WTC11 (cell line): Measurements from ENCODE around the gene NDC1. TPM values are rescaled to one million over a fixed set of nuclear protein-coding genes. Genes with fewer than 3 reads are reported as not detected.

Experiments
- ATAC-seq: fragments of 200-7000 bp; cut with Tn5 transposase; 2 replicates; pipeline ENCODE4 v1.10.0; 2021; ENCODE audit warnings: mild to moderate bottlenecking, moderate library complexity
- CTCF ChIA-PET: fragments of 300-600 bp; sonication (Branson Sonifier 250); formaldehyde crosslinking; loops from one replicate; lab custom pipeline; 2021; ENCODE audit warnings: antibody characterized with exemption; lab: Charles Lee
- POLR2A ChIA-PET: fragments of 350-600 bp; sonication (Branson Sonifier 250); formaldehyde crosslinking; loops from one replicate; lab custom pipeline; 2021; ENCODE audit warnings: antibody characterized with exemption; lab: Charles Lee
- DNase-seq: peaks from one replicate; pipeline ENCODE4 v3.0.0; 2021; ENCODE audit warnings: low spot score
- H3K27ac Mint-ChIP-seq: 2 replicates; pipeline ENCODE4 v1.8.0; 2021; ENCODE audit warnings: mixed read lengths
- H3K27me3 Mint-ChIP-seq: 2 replicates; pipeline ENCODE4 v1.8.0; 2021; ENCODE audit warnings: low read depth, mild to moderate bottlenecking, moderate library complexity, mixed read lengths
- H3K36me3 Mint-ChIP-seq: 2 replicates; pipeline ENCODE4 v1.8.0; 2021; ENCODE audit warnings: mixed read lengths
- H3K4me1 Mint-ChIP-seq: 2 replicates; pipeline ENCODE4 v1.8.0; 2022; ENCODE audit warnings: mixed read lengths
- H3K4me3 Mint-ChIP-seq: 2 replicates; pipeline ENCODE4 v1.8.0; 2021; ENCODE audit warnings: mild to moderate bottlenecking, moderate library complexity, mixed read lengths
- H3K9me3 Mint-ChIP-seq: 2 replicates; pipeline ENCODE4 v1.8.0; 2021; ENCODE audit warnings: mixed read lengths
- AFF4 ChIP-seq: sonication (generic); formaldehyde crosslinking; IDR thresholded peaks from 2 replicates; pipeline ENCODE4 v1.8.1; 2023; ENCODE audit warnings: mild to moderate bottlenecking, missing genetic modification reagents, borderline replicate concordance
- ARID4B ChIP-seq: sonication (generic); formaldehyde crosslinking; IDR thresholded peaks from 2 replicates; pipeline ENCODE4 v1.8.0; 2023; ENCODE audit warnings: missing genetic modification reagents, mild to moderate bottlenecking, borderline replicate concordance
- ATF2 ChIP-seq: sonication (generic); formaldehyde crosslinking; IDR thresholded peaks from 2 replicates; pipeline ENCODE4 v1.8.1; 2022; ENCODE audit warnings: low read depth, missing genetic modification reagents, borderline replicate concordance
- CTCF ChIP-seq: fragments of 200-600 bp; IDR thresholded peaks from 2 replicates; pipeline ENCODE4 v1.8.0; 2022; ENCODE audit warnings: antibody characterized with exemption
- E2F1 ChIP-seq: sonication (generic); formaldehyde crosslinking; IDR thresholded peaks from 2 replicates; pipeline ENCODE4 v1.8.0; 2022; ENCODE audit warnings: mild to moderate bottlenecking, missing genetic modification reagents
- ETV6 ChIP-seq: sonication (generic); formaldehyde crosslinking; IDR thresholded peaks from 2 replicates; pipeline ENCODE4 v1.8.1; 2022; ENCODE audit warnings: mild to moderate bottlenecking, missing genetic modification reagents
- GABPB1 ChIP-seq: sonication (generic); formaldehyde crosslinking; IDR thresholded peaks from 2 replicates; pipeline ENCODE4 v1.8.1; 2023; ENCODE audit warnings: mild to moderate bottlenecking, missing genetic modification reagents
- HMGXB4 ChIP-seq: sonication (generic); formaldehyde crosslinking; IDR thresholded peaks from 2 replicates; pipeline ENCODE4 v1.8.1; 2023; ENCODE audit warnings: mild to moderate bottlenecking, moderate library complexity, missing genetic modification reagents
- KAT7 ChIP-seq: sonication (generic); formaldehyde crosslinking; IDR thresholded peaks from 2 replicates; pipeline ENCODE4 v1.8.1; 2023; ENCODE audit warnings: missing genetic modification reagents, mild to moderate bottlenecking, borderline replicate concordance
- MXD4 ChIP-seq: fragments of 250-450 bp; sonication (Bioruptor Pico); IDR thresholded peaks from 2 replicates; pipeline ENCODE4 v1.8.0; 2021; ENCODE audit warnings: mild to moderate bottlenecking, moderate library complexity, borderline replicate concordance
- NR1H2 ChIP-seq: sonication (generic); formaldehyde crosslinking; IDR thresholded peaks from 2 replicates; pipeline ENCODE4 v1.9.0; 2021; ENCODE audit warnings: mild to moderate bottlenecking, moderate library complexity, missing genetic modification reagents
- STAT6 ChIP-seq: sonication (generic); formaldehyde crosslinking; conservative IDR thresholded peaks from 2 replicates; pipeline ENCODE4 v1.8.1; 2023; ENCODE audit warnings: mild to moderate bottlenecking, low read depth, missing genetic modification reagents, moderate library complexity
- TP53 ChIP-seq: sonication (generic); formaldehyde crosslinking; IDR thresholded peaks from 2 replicates; pipeline ENCODE4 v1.8.1; 2023; ENCODE audit warnings: mild to moderate bottlenecking, missing genetic modification reagents
- ZNF232 ChIP-seq: sonication (generic); formaldehyde crosslinking; IDR thresholded peaks from 2 replicates; pipeline ENCODE4 v1.8.0; 2022; ENCODE audit warnings: mild to moderate bottlenecking, missing genetic modification reagents
- ZNF416 ChIP-seq: fragments of 250-450 bp; sonication (Bioruptor Pico); IDR thresholded peaks from 2 replicates; pipeline ENCODE4 v1.9.0; 2021; ENCODE audit warnings: mild to moderate bottlenecking, inconsistent platforms
- ZNF671 ChIP-seq: fragments of 250-450 bp; sonication (Bioruptor Pico); IDR thresholded peaks from 2 replicates; pipeline ENCODE4 v1.8.0; 2021; ENCODE audit warnings: mild to moderate bottlenecking
- total RNA-seq: library from RNA; stranded (reverse); gene quantifications from 3 replicates; pipeline ENCODE4 v1.2.3, GENCODE V29; 2021

Gene NDC1
- total RNA-seq, 1 experiment from 2014 or later = 52.4 TPM

- TF ChIP-seq ETV6 (CRISPR knock-in tag) (no peak), ZNF671 (no peak)
- TF ChIP-seq, all 79 proteins: peak for 0
Measured at GRCh38 chr1:53800621-53801020, 37.5 kb downstream of the NDC1 start (continued).

GRCh38 chr1:53799141-53799540, 39.0 kb downstream of the NDC1 start:
- Mint-ChIP-seq H3K36me3 (peaks cover 74% of the 10 kb centered on the region), H3K27me3 (no peaks in the 10 kb centered on the region), H3K4me1 (0 out of 2 replicates have a peak, but pooled peaks cover 3% of the 10 kb centered on the region), H3K9me3 (no peaks in the 10 kb centered on the region), H3K4me3 (no peak overlapping the region), H3K27ac (no peak overlapping the region)
- DNase-seq = no peak
- ATAC-seq = no peak
- CTCF ChIA-PET = interaction anchor here (0.7 kb wide), 1 partner anchor 12 kb away, joined by 3 read pairs; no protein-coding TSS in a partner anchor
- POLR2A ChIA-PET = no interaction called here
- TF ChIP-seq ATF2 (no peak), HMGXB4 (no peak), AFF4 (no peak)

GRCh38 chr1:53792806-53793205, 45.3 kb downstream of the NDC1 start:
- no peaks in the 10 kb centered on the region for H3K27me3 Mint-ChIP-seq
- ATAC-seq = no peak
- peaks cover 64% of the 10 kb centered on the region for H3K36me3 Mint-ChIP-seq
- DNase-seq = no peak
- H3K4me1 Mint-ChIP-seq = no peaks in the 10 kb centered on the region
- H3K27ac Mint-ChIP-seq = no peak overlapping the region
- ChIA-PET CTCF (interaction anchor here (0.6 to 0.7 kb wide), 2 partner anchors 19 to 44 kb away, joined by 3 to 4 read pairs; no protein-coding TSS in a partner anchor), POLR2A (no interaction called here)
- no peaks in the 10 kb centered on the region for H3K9me3 Mint-ChIP-seq
- no peak overlapping the region for H3K4me3 Mint-ChIP-seq
- TF ChIP-seq CTCF (no peak), ZNF232 (CRISPR knock-in tag) (no peak), NR1H2 (CRISPR knock-in tag) (no peak), ARID4B (CRISPR knock-in tag) (no peak), TP53 (CRISPR knock-in tag) (no peak), MXD4 (no peak), GABPB1 (no peak), STAT6 (CRISPR knock-in tag) (no peak), ZNF416 (CRISPR knock-in tag) (no peak), E2F1 (no peak), KAT7 (CRISPR knock-in tag) (no peak), ZNF671 (no peak)
